ENCODE data around the gene FLAD1.
A peak's percentile ranks its signal among the peaks of the same experiment; 100 is the strongest.

GRCh38 chr1:154998201-154998780 is 15.1 kb downstream of the FLAD1 start:
- TF ChIP-seq REST (IDR thresholded peaks at IDR 0.05; ENCODE audit: insufficient read depth in 1 of 2, low read depth in 2 of 2, low read length in 1 of 2) (no peak), POLR2AphosphoS5 (IDR thresholded peaks at IDR 0.05; ENCODE audit: low read depth, low read length) (no peak), CTCF (IDR thresholded peaks at IDR 0.05) (peak; percentile 9; the same call in 1 of the 2 replicates)

Data from Panc1 (cell line).